Measurements from ENCODE around the gene POTEM. TPM values are rescaled to one million over a fixed set of nuclear protein-coding genes. Genes with fewer than 3 reads are reported as not detected.
"Not testable (repeated sequence)": the region's sequence is repeated elsewhere in the genome, so short reads cannot be mapped to it uniquely, and the experiment has no call there.

POTEM gene
- total RNA-seq (2016; rRNA removed; fragmentation: Illumina TruSeq; extraction: Trizol) (not detected in 2 replicates), polyA plus RNA-seq (2011; rRNA removed) (not detected in 2 replicates), polyA minus RNA-seq (2011; rRNA and poly(A)+ RNA removed; ENCODE audit: low replicate concordance) (not detected in 2 replicates), Bru-seq, nascent RNA (not detected), BruChase-seq, experiment 1, labeled RNA remaining after a 6-hour chase (not detected), BruChase-seq, experiment 2, labeled RNA remaining after a 2-hour chase (not detected)
- not detected in 2 replicates for total RNA-seq (2016; cell fraction: cytosol; rRNA removed; fragmentation: Illumina TruSeq; extraction: Trizol; ENCODE audit: low read depth)
- total RNA-seq (2016; cell fraction: insoluble cytoplasmic fraction; rRNA removed; fragmentation: Illumina TruSeq; extraction: Trizol): not detected in 2 replicates
- total RNA-seq (2016; cell fraction: membrane; rRNA removed; fragmentation: Illumina TruSeq; extraction: Trizol): not detected in 2 replicates
- not detected in 2 replicates for total RNA-seq (2016; cell fraction: nucleus; rRNA removed; fragmentation: Illumina TruSeq; extraction: Trizol)
- not detected in 2 replicates for polyA plus RNA-seq (2011; cell fraction: cytosol; rRNA removed)
- polyA plus RNA-seq (2011; cell fraction: nucleus; rRNA removed): not detected in 2 replicates
- not detected in 2 replicates for polyA plus RNA-seq (2012)
- not detected in 2 replicates for polyA plus RNA-seq (2016; cell fraction: cytosol; fragmentation: Illumina TruSeq; extraction: Trizol; ENCODE audit: low read depth)
- not detected in 2 replicates for polyA plus RNA-seq (2016; cell fraction: insoluble cytoplasmic fraction; fragmentation: Illumina TruSeq; extraction: Trizol; ENCODE audit: low read depth)
- not detected in 2 replicates for polyA plus RNA-seq (2016; cell fraction: membrane; fragmentation: Illumina TruSeq; extraction: Trizol; ENCODE audit: low read depth)
- polyA plus RNA-seq (2016; cell fraction: nucleus; fragmentation: Illumina TruSeq; extraction: Trizol; ENCODE audit: insufficient read depth, low read depth): not detected in 2 replicates
- polyA minus RNA-seq (2011; cell fraction: cytosol; rRNA and poly(A)+ RNA removed): not detected in 2 replicates
- not detected in 2 replicates for polyA minus RNA-seq (2011; cell fraction: nucleus; rRNA and poly(A)+ RNA removed)
- long read RNA-seq, experiment 1: 0 reads
- long read RNA-seq, experiment 2: 0 reads

DNA sequence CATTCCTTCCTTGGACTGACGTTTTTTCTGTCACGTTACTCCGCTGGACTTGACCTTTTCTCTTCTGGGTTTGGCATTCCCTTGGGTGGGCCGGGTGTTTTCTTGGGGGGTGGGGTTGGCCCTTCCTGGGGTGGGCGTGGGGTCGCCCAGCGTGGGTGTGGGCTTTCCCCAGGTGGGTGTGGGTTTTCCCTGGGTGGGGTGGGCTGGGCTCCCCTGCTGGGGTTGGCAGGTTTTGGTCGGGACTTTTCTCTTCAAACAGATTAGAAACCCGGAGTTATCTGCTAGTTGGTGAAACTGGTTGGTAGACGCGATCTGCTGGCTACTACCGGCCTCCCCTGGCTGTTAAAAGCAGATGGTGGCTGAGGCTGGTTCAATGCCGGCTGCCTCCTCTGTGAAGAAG lies at the start of gene POTEM:
Gene POTEM, plus strand, starts transcription at position 301 of the 400 bp plus-strand sequence. Its CDS starts 52 bp downstream, at position 353.
- intact Hi-C loops (cut with micrococcal nuclease; ENCODE audit: unreplicated experiment); POLR2A ChIA-PET; CTCF ChIA-PET (ENCODE audit: low intra/inter-chr PET ratio, low total read pairs); ATAC-seq; H3K4me2 ChIP-seq (ENCODE audit: low read depth, low read length); H2AFZ ChIP-seq (ENCODE audit: low read length); H3K79me2 ChIP-seq (ENCODE audit: insufficient read depth, low read length); DNase-seq (ENCODE audit: low spot score); H3K9ac ChIP-seq (ENCODE audit: insufficient read depth, low read depth, low read length); H3K27ac ChIP-seq (ENCODE audit: extremely low read length, insufficient read depth, low read length); in situ Hi-C loops (cut with HindIII; ENCODE audit: extremely low pct_ligation_motif_present, low pct_unique_long_range_greater_than_20kb); BruUV-seq (replicated peaks); H3K27me3 ChIP-seq (ENCODE audit: control insufficient read depth in 1 of 2, insufficient read depth in 2 of 2, low read length in 2 of 2); H4K20me1 ChIP-seq (ENCODE audit: insufficient read depth, low read length); H3K9me3 ChIP-seq (ENCODE audit: low read length); H3K36me3 ChIP-seq (replicated peaks in 1 of 2; ENCODE audit: control insufficient read depth in 1 of 2, insufficient read depth in 2 of 2, low read length in 2 of 2); FAIRE-seq; H3K4me3 ChIP-seq (replicated peaks in 1 of 3; ENCODE audit: insufficient read depth in 1 of 3, low read depth in 2 of 3, low read length in 3 of 3); H3K4me1 ChIP-seq (ENCODE audit: insufficient read depth, low read length): not testable (repeated sequence)
- WGBS (ENCODE audit: low lambda C conversion rate): no CpG with 5 or more reads among the region's 13 CpGs

DNA sequence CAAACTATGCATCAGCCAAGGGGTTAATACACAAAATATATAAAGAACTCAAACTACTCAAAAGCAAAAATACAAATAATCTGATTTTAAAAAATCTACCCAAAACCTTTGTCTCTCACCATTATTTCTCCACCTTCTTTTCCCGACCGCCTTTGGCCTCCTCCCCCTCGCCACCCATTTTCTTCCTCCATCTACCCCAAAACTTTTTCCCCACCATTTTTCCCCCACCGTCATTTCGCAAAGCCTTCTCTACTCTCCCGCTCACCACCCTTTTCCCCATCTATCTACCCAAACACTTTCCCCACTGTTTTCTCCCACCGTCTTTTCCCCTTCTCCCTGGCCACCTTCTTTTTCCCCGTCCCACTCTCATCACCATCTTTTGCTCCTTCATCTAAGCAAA lies 48.9 kb upstream of the POTEM start:
- POLR2A ChIA-PET; ATAC-seq; H3K4me2 ChIP-seq (ENCODE audit: low read depth, low read length); H3K9ac ChIP-seq (ENCODE audit: insufficient read depth, low read depth, low read length); H4K20me1 ChIP-seq (ENCODE audit: insufficient read depth, low read length); H3K4me3 ChIP-seq (replicated peaks in 1 of 3; ENCODE audit: insufficient read depth in 1 of 3, low read depth in 2 of 3, low read length in 3 of 3); H3K27ac ChIP-seq (ENCODE audit: extremely low read length, insufficient read depth, low read length); H2AFZ ChIP-seq (ENCODE audit: low read length); BruUV-seq (replicated peaks); CTCF ChIA-PET (ENCODE audit: low intra/inter-chr PET ratio, low total read pairs); DNase-seq (ENCODE audit: low spot score); in situ Hi-C loops (cut with HindIII; ENCODE audit: extremely low pct_ligation_motif_present, low pct_unique_long_range_greater_than_20kb); H3K79me2 ChIP-seq (ENCODE audit: insufficient read depth, low read length); H3K27me3 ChIP-seq (ENCODE audit: control insufficient read depth in 1 of 2, insufficient read depth in 2 of 2, low read length in 2 of 2); H3K9me3 ChIP-seq (ENCODE audit: low read length); H3K36me3 ChIP-seq (replicated peaks in 1 of 2; ENCODE audit: control insufficient read depth in 1 of 2, insufficient read depth in 2 of 2, low read length in 2 of 2); intact Hi-C loops (cut with micrococcal nuclease; ENCODE audit: unreplicated experiment); FAIRE-seq; H3K4me1 ChIP-seq (ENCODE audit: insufficient read depth, low read length): not testable (repeated sequence)
- 25% methylated on average over 6 of the region's 8 CpGs for WGBS (ENCODE audit: low lambda C conversion rate)

DNA sequence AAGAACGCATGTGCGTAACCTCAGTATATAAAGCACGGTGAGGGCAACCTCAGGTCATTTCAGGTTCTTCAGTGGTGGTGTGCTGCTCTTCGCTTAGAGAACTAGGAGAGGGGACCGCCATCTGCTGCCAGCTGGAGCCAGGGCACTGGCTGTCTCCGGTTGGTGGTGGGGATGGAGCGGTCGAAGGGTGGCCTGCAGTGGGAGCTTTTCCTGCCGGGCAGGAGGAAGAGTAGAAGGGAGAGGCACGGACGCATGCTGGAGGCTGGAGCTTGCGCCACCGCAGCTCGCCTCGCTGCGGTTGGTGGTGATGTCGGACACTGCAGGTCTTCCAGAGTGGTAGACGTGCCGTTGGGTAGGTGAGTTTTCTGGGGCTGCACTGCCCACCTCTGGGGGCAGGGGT lies 47.2 kb upstream of the POTEM start:
- ATAC-seq: not testable (repeated sequence)

More for the DNA sequence above, 47.2 kb upstream of the POTEM start:
- H3K4me2 ChIP-seq (ENCODE audit: low read depth, low read length); DNase-seq (ENCODE audit: low spot score); H3K27me3 ChIP-seq (ENCODE audit: control insufficient read depth in 1 of 2, insufficient read depth in 2 of 2, low read length in 2 of 2); CTCF ChIA-PET (ENCODE audit: low intra/inter-chr PET ratio, low total read pairs); in situ Hi-C loops (cut with HindIII; ENCODE audit: extremely low pct_ligation_motif_present, low pct_unique_long_range_greater_than_20kb); H3K9me3 ChIP-seq (ENCODE audit: low read length); H3K27ac ChIP-seq (ENCODE audit: extremely low read length, insufficient read depth, low read length); H3K4me3 ChIP-seq (replicated peaks in 1 of 3; ENCODE audit: insufficient read depth in 1 of 3, low read depth in 2 of 3, low read length in 3 of 3); H3K9ac ChIP-seq (ENCODE audit: insufficient read depth, low read depth, low read length); H2AFZ ChIP-seq (ENCODE audit: low read length); H3K79me2 ChIP-seq (ENCODE audit: insufficient read depth, low read length); BruUV-seq (replicated peaks); FAIRE-seq; H4K20me1 ChIP-seq (ENCODE audit: insufficient read depth, low read length); H3K4me1 ChIP-seq (ENCODE audit: insufficient read depth, low read length); H3K36me3 ChIP-seq (replicated peaks in 1 of 2; ENCODE audit: control insufficient read depth in 1 of 2, insufficient read depth in 2 of 2, low read length in 2 of 2); intact Hi-C loops (cut with micrococcal nuclease; ENCODE audit: unreplicated experiment); POLR2A ChIA-PET: not testable (repeated sequence)
- WGBS (ENCODE audit: low lambda C conversion rate): 78% methylated on average over 5 of the region's 19 CpGs
